Fibroblast of pulmonary artery (primary cell): ENCODE results near the gene FAM151A.

Experiments used
- DNase-seq: peaks from one replicate; pipeline ENCODE4 v3.0.0-alpha.2; 2010; ENCODE audit warnings: low read depth
- H3K4me3 ChIP-seq: replicated peaks from 2 replicates; pipeline ENCODE4 v1.5.1; 2011; ENCODE audit warnings: low read depth, mild to moderate bottlenecking, control low read depth, low read length, moderate library complexity
- TF ChIP-seq, protein P1 (sequence below): IDR thresholded peaks from 2 replicates; pipeline ENCODE4 v1.5.1; 2011; ENCODE audit warnings: mild to moderate bottlenecking, control low read depth, low read length, inconsistent platforms; ENCODE audit errors: missing control alignments

The FAM151A gene

DNA sequence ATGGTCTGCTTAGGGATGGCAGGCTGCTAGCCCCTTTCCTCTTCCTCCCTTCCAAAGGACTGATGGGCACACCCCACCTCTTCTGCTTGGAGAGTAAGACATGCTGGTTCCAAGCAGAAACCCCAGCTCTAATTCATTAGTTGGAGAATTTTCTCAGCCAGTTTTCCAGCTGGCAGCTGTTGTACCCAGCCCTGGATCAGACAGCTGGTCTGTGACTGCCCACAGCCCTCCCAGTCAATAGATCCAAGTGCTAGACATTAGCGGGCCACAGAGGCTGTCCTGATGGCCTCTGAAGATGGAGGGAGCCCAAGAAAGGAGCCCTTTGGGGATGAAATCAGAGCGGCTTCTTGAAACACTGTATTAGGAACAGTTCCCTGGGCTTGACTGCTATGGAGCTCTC lies 39.5 kb downstream of the FAM151A start:
- TF ChIP-seq, protein P1, sequence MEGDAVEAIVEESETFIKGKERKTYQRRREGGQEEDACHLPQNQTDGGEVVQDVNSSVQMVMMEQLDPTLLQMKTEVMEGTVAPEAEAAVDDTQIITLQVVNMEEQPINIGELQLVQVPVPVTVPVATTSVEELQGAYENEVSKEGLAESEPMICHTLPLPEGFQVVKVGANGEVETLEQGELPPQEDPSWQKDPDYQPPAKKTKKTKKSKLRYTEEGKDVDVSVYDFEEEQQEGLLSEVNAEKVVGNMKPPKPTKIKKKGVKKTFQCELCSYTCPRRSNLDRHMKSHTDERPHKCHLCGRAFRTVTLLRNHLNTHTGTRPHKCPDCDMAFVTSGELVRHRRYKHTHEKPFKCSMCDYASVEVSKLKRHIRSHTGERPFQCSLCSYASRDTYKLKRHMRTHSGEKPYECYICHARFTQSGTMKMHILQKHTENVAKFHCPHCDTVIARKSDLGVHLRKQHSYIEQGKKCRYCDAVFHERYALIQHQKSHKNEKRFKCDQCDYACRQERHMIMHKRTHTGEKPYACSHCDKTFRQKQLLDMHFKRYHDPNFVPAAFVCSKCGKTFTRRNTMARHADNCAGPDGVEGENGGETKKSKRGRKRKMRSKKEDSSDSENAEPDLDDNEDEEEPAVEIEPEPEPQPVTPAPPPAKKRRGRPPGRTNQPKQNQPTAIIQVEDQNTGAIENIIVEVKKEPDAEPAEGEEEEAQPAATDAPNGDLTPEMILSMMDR: no peak
- no peak for DNase-seq
- no peak overlapping the region for H3K4me3 ChIP-seq

DNA sequence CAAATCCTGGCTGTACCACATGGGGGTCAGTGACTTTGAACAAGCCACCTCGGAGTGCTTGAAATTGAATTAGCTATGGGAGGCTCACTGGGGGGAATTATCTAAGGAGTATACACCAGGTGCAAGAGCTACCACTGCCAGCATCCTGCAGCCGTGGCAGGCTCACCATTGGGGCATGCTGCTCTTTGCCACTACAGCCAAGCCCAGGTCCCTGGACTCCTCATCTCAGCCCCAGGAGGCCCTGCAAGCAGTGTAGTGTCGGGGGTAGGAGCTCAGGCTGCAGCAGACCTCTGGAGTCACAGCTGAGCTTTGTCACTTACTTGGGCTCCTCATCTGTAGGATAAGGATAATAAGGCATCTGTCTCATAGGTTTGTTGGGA lies 40.0 kb downstream of the FAM151A start:
- TF ChIP-seq, protein P1: no peak
- no peak for DNase-seq
- H3K4me3 ChIP-seq: no peak overlapping the region

DNA sequence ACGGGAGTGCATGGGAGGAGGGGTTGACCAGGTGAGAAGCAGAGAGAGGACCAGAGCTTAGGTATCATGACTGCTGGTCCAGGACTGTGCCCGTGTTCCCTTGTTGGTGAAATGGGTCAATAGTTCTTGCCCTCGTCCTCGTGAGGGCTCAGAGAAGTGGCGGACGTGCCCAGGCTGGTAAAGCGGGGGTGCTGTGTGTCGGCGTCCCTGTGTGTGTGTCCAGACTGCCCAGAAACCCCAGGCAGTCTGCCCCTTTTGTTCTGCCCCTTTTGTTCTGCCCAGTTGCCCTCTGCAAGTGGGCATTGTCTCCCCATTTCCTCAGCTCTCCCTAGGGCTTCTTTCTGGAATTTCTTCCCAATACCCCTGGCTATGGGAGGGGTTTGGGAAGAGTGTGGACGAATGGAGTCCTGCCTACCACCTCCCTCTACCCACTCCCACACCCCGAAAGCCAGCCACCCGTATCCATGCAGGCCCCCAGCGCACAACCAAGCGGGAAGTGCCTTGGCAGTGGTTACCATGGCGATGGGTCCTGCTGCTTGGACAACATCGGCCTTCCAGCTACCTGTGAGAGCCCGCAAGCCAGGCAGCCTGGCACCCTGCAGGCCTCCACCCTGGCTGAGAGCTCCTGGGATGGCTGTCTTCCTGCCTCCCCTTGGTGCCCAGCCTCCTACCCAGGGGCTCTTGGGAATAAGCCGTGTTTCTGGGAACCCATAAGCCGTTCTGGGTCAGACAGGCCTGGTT lies 40.6 kb downstream of the FAM151A start:
- no peak for DNase-seq
- no peak overlapping the region for H3K4me3 ChIP-seq
- TF ChIP-seq, protein P1: no peak

DNA sequence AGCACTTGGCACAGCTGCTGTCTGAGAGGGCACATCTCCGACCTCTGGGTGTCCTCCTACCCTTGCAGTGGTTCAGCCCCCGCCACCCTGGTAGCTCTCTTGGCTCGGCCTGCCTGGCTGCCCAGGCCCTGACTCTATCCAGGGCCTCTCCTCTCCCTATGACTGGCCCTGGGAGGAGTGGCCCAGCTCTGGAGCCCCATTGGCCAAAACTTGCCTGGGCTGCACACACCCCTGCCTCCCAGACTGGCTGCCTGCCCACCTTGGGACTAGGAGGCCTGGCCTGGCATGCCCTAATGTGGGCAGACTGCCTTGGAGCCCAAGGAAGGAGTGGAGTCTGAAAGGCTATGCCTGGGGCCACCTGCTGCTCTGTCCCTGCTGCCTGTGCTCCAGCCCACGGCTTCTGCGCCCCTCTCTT lies 41.7 kb downstream of the FAM151A start:
- TF ChIP-seq, protein P1: no peak
- no peak overlapping the region for H3K4me3 ChIP-seq
- DNase-seq: peak; percentile 84

DNA sequence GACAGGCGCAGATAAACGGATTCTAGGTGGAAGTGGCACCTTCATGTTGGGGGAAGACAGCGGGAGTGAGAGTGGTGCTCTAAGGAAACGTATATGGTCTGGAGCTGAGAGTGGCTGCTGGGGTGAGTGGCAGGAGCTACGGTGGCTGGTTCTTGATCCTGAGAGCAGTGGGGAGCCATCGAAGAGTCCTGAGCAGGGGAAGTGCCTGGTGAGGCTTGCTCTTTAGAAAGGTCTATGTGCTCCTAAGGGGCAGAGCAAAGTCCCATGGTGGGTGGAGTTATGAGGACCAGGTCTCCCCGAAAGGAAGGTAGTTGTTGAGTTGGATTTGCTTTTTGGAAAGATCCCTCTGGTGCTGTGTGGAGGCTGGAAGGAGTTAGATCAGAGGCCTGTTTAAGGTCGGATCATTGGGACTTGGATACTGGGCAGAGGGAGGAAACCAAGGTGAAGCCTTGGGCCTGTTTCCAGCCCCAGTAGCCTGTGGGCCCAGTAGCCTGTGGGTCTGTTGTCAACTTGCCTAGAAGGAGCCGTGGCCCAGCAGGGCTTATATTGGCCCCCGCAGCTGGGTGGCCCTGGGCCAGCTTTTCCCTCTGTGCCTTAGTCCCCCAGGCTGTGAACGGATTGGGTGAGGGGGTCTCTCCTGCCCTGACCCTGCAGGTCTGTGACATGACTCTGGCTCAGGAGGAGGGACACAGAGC lies 42.3 kb downstream of the FAM151A start:
- TF ChIP-seq, protein P1: no peak
- no peak for DNase-seq
- H3K4me3 ChIP-seq: no peak overlapping the region

DNA sequence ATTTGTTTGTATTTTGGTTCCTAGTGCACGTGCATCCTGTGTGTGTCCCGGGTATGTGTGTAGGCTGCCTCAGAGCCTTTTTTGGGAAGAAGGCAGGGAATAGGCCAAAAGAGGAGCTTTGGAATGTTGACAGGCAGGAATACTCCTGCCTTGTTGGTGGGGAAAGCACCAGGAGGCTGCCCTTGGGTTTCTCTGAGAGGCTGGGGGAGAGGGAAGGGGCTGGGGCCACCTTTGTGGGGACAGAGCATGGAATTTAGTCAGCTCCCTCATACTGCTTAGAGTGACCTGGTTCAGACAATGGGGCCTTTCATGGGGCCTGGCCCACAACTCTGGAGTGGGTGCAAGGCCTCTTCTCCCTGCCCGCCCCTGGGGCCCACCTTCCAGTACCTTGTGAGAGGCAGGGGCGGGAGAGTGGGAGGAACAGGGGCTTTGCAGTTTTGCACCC lies 44.0 kb downstream of the FAM151A start:
- DNase-seq: no peak

More for the DNA sequence above, 44.0 kb downstream of the FAM151A start:
- H3K4me3 ChIP-seq: no peak overlapping the region
- TF ChIP-seq, protein P1: no peak
